Upper lobe of left lung (tissue), 6 donors: ENCODE measurements around the gene CCDC102B. TPM values are rescaled to one million over a fixed set of nuclear protein-coding genes. Genes with fewer than 3 reads are reported as not detected.

Experiments
- ATAC-seq, 2 donors: fragments of 200-7000 bp; cut with Tn5 transposase; one replicate each; pipeline ENCODE4 v1.9.1; 2022; ENCODE audit warnings: mild to moderate bottlenecking in 2 of 2, moderate library complexity in 2 of 2; ENCODE audit not compliant: low FRiP score in 2 of 2
- DNase-seq, 2 donors: peaks; one replicate each; pipeline ENCODE4 v3.0.0-alpha.2; 2019 to 2020
- H3K27ac ChIP-seq, 4 donors: fragments of 200-600 bp; sonication (generic); one replicate each; pipeline ENCODE4 v1.5.1; 2016 to 2019
- H3K27me3 ChIP-seq, 4 donors: fragments of 200-600 bp; sonication (generic); one replicate each; pipeline ENCODE4 v1.5.1; 2017 to 2019
- H3K36me3 ChIP-seq, 4 donors: fragments of 200-600 bp; sonication (generic); one replicate each; pipeline ENCODE4 v1.5.1; 2016 to 2019
- H3K4me1 ChIP-seq, 4 donors: fragments of 200-600 bp; sonication (generic); one replicate each; pipeline ENCODE4 v1.5.1; 2018 to 2019
- H3K4me3 ChIP-seq, 4 donors: fragments of 200-600 bp; sonication (generic); one replicate each; pipeline ENCODE4 v1.5.1; 2017 to 2019; ENCODE audit warnings: mild to moderate bottlenecking in 2 of 4, moderate library complexity in 1 of 4
- H3K9me3 ChIP-seq, 4 donors: fragments of 200-600 bp; sonication (generic); one replicate each; pipeline ENCODE4 v1.5.1; 2018 to 2019
- EP300 ChIP-seq, 4 donors: sonication (generic); formaldehyde crosslinking; IDR thresholded peaks; one replicate each; pipeline ENCODE4 v1.5.1; 2017; ENCODE audit warnings: antibody characterized with exemption in 4 of 4, control low read depth in 2 of 4
- POLR2A ChIP-seq, 4 donors: fragments of 450-650 bp; IDR thresholded peaks; one replicate each; pipeline ENCODE4 v1.5.1; 2016 to 2017; ENCODE audit warnings: antibody characterized with exemption in 4 of 4, mild to moderate bottlenecking in 2 of 4
- POLR2AphosphoS5 ChIP-seq, 2 donors: sonication (generic); formaldehyde crosslinking; IDR thresholded peaks; one replicate each; pipeline ENCODE4 v1.5.1; 2017; ENCODE audit warnings: antibody characterized with exemption in 2 of 2
- WGBS, 2 donors: methylation state at CpG; one replicate each; pipeline ENCODE4 v1.1.5; 2017 to 2018; 5-methylcytosine and 5-hydroxymethylcytosine counted together
- total RNA-seq, 6 donors: library from RNA; depleted of rRNA in 4 of 6; stranded (reverse); fragments of >200 nt in 4 of 6; gene quantifications; one replicate each; pipeline versions ENCODE4 v1.1.0 to v1.2.1, GENCODE V29; 2016 to 2021
- TF ChIP-seq, protein P1 (sequence below), 6 experiments: fragments of 450-650 bp in 4 of 6; fragments of 200-600 bp in 2 of 6; sonication (generic) in 2 of 6; IDR thresholded peaks; one replicate each; pipeline ENCODE4 v1.5.1; 2016 to 2019; ENCODE audit warnings: antibody characterized with exemption in 6 of 6
- donor health status: DM: no; HTN: no; CAD: no; lungs with moderate emphysema.
- donor health status: DM: no; HTN: yes; CAD: no; lungs with severe emphysema.

Gene CCDC102B
- total RNA-seq, 6 donors from 2014 or later = 6.2 to 51.3 (median 20.3) TPM

DNA sequence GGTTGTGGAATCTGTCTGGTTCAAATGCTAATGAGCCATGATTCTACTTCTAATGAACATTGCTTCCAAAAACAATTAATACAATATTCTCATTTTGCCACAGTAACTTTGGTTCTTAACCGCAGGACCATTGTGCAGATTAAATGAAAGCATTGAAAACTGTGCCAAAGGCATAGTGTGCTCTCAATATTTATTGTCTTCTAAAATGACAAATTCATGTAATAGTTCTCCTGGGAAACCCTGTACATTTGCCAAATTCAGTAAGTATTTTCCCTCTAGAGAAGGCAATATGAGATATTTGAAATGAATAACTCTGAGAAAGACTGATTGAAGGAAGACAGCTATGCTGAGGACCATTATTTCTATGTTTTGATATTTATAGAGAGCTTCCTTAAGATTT, 246.3 kb downstream of the CCDC102B start:
- H3K36me3 ChIP-seq = no peaks in the 10 kb centered on the region
- H3K4me1 ChIP-seq = no peaks in the 10 kb centered on the region
- H3K27ac ChIP-seq = no peak overlapping the region
- H3K27me3 ChIP-seq = no peaks in the 10 kb centered on the region
- TF ChIP-seq POLR2A (IDR thresholded peaks at IDR 0.05) (no peak), POLR2AphosphoS5 (IDR thresholded peaks at IDR 0.05) (no peak), EP300 (IDR thresholded peaks at IDR 0.05) (no peak)
- TF ChIP-seq, protein P1, sequence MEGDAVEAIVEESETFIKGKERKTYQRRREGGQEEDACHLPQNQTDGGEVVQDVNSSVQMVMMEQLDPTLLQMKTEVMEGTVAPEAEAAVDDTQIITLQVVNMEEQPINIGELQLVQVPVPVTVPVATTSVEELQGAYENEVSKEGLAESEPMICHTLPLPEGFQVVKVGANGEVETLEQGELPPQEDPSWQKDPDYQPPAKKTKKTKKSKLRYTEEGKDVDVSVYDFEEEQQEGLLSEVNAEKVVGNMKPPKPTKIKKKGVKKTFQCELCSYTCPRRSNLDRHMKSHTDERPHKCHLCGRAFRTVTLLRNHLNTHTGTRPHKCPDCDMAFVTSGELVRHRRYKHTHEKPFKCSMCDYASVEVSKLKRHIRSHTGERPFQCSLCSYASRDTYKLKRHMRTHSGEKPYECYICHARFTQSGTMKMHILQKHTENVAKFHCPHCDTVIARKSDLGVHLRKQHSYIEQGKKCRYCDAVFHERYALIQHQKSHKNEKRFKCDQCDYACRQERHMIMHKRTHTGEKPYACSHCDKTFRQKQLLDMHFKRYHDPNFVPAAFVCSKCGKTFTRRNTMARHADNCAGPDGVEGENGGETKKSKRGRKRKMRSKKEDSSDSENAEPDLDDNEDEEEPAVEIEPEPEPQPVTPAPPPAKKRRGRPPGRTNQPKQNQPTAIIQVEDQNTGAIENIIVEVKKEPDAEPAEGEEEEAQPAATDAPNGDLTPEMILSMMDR (IDR thresholded peaks at IDR 0.05) = no peak
- H3K4me3 ChIP-seq = no peak overlapping the region
- WGBS, 2 donors = 38 to 100% methylated on average over 1 of the region's 1 CpG
- ATAC-seq (no peak), DNase-seq (no peak)
- no peaks in the 10 kb centered on the region for H3K9me3 ChIP-seq

DNA sequence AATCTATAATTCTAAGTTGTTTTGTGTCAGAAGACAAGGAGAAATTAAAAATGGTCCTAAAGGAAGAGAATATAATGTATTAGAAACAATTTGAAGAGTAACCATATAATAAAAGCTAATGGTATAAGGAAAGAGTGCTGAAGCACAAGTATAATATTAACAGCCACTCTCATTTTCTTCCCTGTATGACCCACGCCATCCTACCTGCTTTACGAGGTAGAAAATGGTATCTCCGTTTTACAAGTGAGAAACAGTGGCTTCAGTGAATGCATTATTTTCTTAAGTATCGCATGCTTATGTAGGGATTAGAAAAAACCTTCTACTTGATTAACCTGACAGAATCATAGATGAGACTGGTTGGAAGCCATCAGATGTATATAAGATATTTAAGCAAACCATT, 266.2 kb downstream of the CCDC102B start:
- ATAC-seq (no peak), DNase-seq (no peak)
- Histone ChIP-seq H3K4me1 (no peaks in the 10 kb centered on the region), H3K27me3 (no peaks in the 10 kb centered on the region), H3K9me3 (no peaks in the 10 kb centered on the region), H3K4me3 (no peak overlapping the region), H3K27ac (no peak overlapping the region), H3K36me3 (no peaks in the 10 kb centered on the region)
- 66% methylated on average over 4 of the region's 4 CpGs for WGBS, 2 donors
- TF ChIP-seq POLR2A (IDR thresholded peaks at IDR 0.05) (no peak), EP300 (IDR thresholded peaks at IDR 0.05) (no peak), POLR2AphosphoS5 (IDR thresholded peaks at IDR 0.05) (no peak)
- TF ChIP-seq, protein P1 (IDR thresholded peaks at IDR 0.05) = no peak

DNA sequence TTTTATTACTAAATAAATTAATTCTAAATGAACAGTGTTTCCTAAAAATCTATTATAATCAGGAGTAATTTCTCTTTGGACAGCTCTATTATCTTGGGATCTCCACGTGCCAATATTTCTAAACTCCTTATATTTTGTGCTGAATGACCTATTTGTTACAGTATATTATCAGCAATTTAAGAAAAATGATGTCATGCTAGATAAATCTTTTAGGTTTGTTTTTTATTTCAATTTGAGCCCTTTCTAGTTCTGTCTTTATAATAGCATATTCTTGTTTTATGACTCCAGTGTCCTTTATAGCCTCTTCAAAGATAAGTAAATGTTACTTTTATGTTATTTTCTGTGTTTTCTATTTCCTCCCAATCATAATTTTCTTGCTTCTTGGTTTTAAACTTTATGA, 269.2 kb downstream of the CCDC102B start:
- no peaks in the 10 kb centered on the region for H3K27me3 ChIP-seq
- WGBS, 2 donors = 0 to 63% methylated on average over 1 of the region's 1 CpG
- no peak for ATAC-seq

DNA sequence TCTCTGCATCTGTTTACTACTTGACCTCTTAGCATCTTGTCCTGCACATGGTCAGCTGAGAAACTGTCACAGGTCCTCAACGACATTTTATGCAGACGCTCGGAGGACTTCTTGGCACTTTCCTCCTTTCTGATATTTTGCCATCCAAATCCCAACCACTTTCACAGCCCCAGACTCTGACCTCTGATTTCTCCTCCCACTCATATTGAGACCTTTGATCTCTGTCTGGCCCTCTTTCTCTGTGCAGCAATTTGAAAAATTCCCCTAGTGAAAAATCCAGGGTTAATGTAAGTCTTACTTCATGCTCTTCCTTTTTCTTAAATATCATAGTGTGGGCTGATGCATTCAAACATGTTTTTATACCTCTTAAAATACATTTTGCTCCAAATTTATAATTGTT, 273.8 kb downstream of the CCDC102B start:
- WGBS, 2 donors = 77 to 84% methylated on average over 3 of the region's 3 CpGs
- no peak for ATAC-seq
- Histone ChIP-seq H3K36me3 (no peaks in the 10 kb centered on the region), H3K27me3 (no peaks in the 10 kb centered on the region), H3K9me3 (no peaks in the 10 kb centered on the region), H3K4me1 (no peaks in the 10 kb centered on the region), H3K27ac (no peak overlapping the region), H3K4me3 (no peak overlapping the region)
- DNase-seq = no peak
- TF ChIP-seq EP300 (IDR thresholded peaks at IDR 0.05) (no peak), POLR2A (IDR thresholded peaks at IDR 0.05) (no peak), POLR2AphosphoS5 (IDR thresholded peaks at IDR 0.05) (no peak)
- TF ChIP-seq, protein P1 (IDR thresholded peaks at IDR 0.05) = no peak

More for the DNA sequence above, 269.2 kb downstream of the CCDC102B start:
- DNase-seq = no peak
- TF ChIP-seq EP300 (IDR thresholded peaks at IDR 0.05) = no peak
- TF ChIP-seq, protein P1 (IDR thresholded peaks at IDR 0.05) = no peak
- TF ChIP-seq POLR2AphosphoS5 (IDR thresholded peaks at IDR 0.05) = no peak
- TF ChIP-seq POLR2A (IDR thresholded peaks at IDR 0.05) = no peak
- Histone ChIP-seq H3K36me3 (no peaks in the 10 kb centered on the region), H3K9me3 (no peaks in the 10 kb centered on the region), H3K4me1 (no peaks in the 10 kb centered on the region), H3K27ac (no peak overlapping the region), H3K4me3 (no peak overlapping the region)

DNA sequence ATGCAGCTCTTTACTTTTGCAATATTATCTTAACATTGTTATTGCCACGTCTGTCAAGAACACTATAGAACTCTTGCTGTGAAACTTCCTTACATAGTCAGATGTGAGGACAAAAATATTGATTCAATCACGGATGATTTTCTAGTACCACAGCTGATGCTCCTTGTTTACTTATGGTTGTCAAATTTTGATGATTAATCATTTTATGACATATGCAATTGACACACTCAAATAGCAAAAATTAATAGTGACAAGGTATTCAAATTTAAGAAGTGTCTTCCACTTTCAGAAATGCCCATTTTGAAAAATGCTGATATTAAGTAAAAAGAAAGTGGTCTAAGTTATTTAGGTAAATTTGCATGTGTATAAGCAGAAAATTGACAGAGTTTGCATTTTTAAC, 284.0 kb downstream of the CCDC102B start:
- Histone ChIP-seq H3K27me3 (no peaks in the 10 kb centered on the region), H3K4me1 (no peaks in the 10 kb centered on the region), H3K27ac (no peak overlapping the region), H3K4me3 (no peak overlapping the region), H3K36me3 (no peaks in the 10 kb centered on the region), H3K9me3 (no peaks in the 10 kb centered on the region)
- no peak for TF ChIP-seq POLR2AphosphoS5 (IDR thresholded peaks at IDR 0.05)
- TF ChIP-seq POLR2A (IDR thresholded peaks at IDR 0.05) = no peak
- no peak for TF ChIP-seq EP300 (IDR thresholded peaks at IDR 0.05)
- TF ChIP-seq, protein P1 (IDR thresholded peaks at IDR 0.05) = no peak
- ATAC-seq (no peak), DNase-seq (no peak)
- WGBS, 2 donors = 48 to 70% methylated on average over 2 of the region's 2 CpGs
